Stromal cell of bone marrow (primary cell): ENCODE data around the gene NUB1.
A peak's percentile ranks its signal among the peaks of the same experiment; 100 is the strongest.

Source experiments
- DNase-seq: peaks from one replicate; pipeline ENCODE4 v3.0.0-alpha.2; 2012; ENCODE audit warnings: low read depth

Gene NUB1

GRCh38 chr7:151390598-151391357 is 49.2 kb downstream of the NUB1 start:
- no peak for DNase-seq

- no peak for DNase-seq
Observed at GRCh38 chr7:151391358-151391730, 49.7 kb downstream of the NUB1 start.

DNA sequence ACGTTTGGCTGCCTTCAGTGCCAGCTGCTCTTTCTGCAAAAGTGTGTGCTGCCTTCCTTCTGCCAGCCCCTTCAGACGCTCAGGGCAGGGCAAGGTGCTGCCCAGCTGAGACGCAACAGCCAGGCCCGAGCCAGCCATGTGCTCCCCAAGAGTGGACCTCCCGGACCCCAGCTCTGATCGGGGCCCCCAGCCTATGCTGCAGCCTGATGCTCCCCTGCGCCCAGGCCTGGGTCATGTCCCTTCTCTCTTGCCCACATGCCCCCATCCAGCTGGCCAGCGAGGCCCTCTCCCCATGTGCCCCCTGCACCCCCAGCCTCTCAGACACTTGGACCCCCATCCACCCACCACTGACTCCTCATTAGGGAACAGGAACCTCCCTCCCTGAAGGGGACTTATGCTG is 50.4 kb downstream of the NUB1 start:
- no peak for DNase-seq

- DNase-seq, result no peak
Observed at GRCh38 chr7:151392426-151392825, 50.8 kb downstream of the NUB1 start.

DNA sequence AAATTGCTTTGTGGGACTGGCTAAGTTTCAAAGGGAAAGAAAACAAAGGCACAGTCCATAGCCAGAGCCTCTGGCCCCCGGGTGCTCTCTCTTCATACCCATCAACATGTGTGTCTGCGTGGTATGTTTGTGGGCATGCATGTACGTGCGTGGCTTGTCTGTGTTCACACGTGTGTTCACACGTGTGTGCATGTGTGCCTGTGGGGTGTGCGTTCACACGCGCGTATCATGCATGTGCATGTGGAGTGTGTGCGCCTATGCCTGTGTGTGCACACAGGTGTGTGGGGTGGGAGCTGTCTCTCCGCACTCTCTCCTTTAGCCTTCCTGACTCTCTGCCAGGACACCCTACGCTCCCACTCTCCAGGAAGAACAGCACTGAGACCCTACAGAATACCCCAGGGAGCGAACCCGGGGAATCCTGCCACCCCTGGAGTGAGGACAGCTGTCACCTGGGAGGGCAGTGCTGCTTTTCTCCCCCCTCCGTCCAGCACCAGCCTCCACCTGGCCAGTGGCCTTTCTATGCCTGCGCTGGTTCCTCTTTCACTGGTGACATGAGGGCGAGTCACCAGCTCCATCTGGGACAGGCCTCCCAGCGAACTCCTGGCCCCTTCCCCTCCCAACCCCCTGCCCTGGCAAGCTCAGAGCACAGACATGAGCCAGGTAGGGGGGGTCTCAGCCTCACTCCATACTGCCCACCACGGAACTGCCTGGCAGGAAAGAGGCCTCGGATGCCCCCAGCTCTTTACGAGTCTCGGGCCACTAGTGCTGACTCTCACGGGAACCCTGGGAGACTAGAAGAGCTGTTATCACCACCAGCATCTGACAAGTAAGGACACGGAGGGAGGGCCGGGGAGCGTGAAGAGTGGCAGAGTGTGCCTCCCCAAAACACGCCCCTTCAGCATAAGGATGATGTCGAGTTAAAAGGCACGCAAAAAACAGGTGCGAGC is 51.7 kb downstream of the NUB1 start:
- no peak for DNase-seq

- no peak for DNase-seq
Observed at GRCh38 chr7:151394076-151395035, 52.7 kb downstream of the NUB1 start.

GRCh38 chr7:151395036-151395367 is 53.4 kb downstream of the NUB1 start:
- DNase-seq, result no peak

DNA sequence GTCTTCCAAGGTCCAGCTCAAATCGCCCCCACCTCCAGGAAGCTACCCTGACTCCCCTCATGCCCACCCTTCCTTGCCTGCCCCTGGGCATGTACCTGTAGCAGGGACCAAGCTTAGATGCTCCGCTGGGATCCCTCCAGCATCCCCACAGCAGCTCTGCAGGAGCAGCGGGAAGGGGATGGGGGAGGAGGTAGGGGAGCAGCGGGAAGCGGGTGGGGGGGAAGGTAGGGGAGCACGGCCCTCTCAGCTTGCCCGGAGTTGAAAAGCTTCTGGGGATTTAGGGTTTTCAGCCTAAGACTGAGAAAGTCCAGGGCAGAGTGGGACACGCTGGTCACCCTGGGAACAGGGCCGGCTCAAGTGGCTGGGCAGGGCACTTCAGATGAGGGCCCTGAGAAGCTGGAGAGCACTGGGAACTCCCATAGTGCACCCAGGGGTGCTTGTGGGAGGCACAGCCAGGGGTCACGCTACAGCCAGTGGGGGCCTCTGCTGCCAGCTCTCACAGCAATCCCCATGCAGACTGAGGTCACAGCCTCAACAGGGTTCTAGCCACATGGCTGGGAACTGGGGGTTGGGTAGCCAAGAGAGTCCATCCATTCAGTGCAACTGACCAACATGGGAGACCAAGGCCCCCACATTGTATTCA is 54.8 kb downstream of the NUB1 start:
- DNase-seq, result no peak

DNA sequence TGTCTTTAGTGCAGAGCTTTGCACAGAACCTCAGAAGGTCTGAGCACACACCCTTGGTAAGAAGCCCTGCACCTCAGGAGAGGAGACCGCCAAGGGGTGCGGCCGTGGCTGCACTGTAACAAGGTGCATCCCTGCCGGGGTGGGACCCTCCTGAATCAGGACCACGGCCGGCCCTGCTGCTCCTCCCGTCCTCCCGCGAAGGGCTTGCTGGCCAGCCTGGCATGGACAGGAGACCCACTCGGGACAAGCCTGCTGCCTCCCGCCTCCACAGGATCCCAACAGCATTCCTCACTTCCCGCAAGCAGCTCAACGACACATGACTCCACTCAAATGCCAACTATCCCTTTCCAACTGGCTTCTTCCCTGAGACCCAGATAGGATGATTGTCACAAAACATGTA is 55.4 kb downstream of the NUB1 start:
- DNase-seq, result no peak

DNA sequence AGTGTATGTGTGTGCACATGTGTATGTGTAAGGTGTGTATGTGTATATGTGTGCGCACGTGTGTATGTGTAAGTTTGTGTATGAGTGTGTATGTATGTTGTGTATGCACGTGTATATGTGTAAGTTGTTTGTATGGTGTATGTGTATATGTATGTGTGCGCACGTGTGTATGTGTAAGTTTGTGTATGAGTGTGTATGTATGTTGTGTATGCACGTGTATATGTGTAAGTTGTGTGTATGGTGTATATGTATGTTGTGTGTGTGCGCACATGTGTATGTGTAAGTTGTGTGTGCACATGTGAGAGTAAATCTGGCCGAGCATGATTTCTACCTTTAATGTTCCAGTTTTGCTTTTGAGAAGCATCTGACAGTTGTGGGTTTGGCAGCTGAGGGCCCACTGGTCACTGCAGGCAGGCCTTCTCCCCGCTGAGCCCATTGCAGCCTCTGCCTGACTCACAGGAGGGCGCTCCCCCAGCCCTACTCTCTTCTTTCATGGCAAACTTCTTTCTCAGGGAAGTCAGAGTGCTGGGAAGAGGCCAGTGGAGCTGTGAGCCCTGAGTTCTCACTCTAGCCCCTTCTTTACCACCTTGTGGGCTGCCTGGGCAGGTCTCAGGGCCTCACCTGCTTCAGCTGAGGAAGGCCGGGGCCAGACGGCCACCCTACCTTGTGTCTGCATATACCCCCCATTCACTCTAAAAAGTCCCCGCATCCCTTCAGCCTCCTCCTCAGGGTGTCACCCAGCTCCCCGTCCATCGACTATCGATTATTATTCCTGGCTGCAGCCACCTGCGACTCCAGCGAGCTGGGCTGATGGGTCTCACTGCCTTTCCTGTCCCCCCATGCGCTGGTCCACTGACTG is 57.1 kb downstream of the NUB1 start:
- DNase-seq, result no peak

DNA sequence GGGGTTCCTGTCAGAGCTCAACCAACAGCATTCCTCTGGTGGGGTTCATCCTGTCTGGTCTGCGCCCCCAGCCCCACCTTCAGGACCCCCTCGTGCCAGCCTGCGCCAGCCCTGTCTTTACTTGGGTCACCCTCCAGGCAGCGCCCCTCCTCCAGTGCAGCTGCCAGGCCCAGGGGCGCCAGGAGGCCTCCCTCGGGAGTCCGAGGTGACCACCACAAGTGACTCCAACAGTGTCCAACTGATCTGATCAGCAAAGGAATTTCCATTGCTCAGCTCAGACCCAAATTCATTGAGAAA is 57.6 kb downstream of the NUB1 start:
- DNase-seq, result no peak

GRCh38 chr7:151399906-151400305 is 58.3 kb downstream of the NUB1 start:
- DNase-seq, result no peak

GRCh38 chr7:151400626-151401315 is 59.2 kb downstream of the NUB1 start:
- DNase-seq, result no peak

DNA sequence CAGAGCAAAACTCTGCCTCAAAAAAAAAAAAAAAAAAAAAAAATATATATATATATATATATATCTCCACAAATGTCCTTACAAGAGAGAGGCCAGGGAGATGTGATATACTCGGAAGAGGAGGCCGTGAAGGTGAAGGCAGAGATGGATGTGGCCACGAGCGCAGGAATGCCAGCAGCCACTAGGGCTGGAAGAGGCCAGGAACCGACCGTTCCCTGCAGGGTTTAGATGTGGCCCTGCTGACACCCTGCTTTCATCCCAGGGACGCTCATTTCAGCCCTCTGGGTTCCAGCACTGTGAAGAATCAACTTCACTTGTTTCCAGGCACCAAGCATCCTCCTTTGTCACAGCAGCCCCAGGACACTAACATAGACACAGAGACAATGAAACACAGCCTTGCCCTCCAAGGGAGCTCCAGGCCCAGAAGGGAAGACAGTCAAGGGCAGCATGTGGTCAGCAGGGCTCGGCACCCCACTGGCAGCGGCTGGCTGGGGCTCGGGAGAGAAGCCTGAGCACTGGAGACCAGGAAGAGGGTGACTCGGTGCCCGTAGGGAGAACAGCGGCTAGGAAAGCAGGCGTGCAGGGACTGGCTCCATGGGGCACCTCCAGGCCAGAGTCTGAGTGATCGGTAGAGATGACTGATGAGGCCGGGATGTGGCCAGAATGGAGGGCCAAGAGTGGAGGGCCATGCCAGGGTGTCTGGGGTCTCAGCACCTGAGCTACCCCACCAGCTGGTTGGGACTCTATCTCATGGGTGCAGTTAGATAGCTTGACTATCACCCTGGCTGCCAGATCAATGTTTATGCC is 60.6 kb downstream of the NUB1 start:
- no peak for DNase-seq

DNA sequence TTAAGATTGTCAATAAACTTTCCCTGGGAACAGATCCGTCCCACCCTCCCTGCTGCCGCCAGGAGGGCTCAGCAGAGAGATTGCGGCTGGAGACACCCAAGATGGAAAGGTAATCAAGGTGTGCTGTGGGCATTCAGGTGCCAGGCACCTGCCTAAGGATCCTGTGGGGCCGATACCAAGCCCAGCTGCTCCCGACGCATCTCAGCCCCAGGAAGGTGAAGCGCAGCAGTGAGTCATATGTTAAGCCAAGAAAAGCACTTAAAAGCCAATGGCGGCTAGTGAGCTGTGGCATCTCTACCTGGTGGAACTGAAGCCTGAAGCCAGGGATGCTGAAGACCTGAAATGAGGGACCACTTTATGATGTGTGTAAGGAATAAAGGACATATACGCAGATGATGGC is 62.2 kb downstream of the NUB1 start:
- DNase-seq, result no peak

DNA sequence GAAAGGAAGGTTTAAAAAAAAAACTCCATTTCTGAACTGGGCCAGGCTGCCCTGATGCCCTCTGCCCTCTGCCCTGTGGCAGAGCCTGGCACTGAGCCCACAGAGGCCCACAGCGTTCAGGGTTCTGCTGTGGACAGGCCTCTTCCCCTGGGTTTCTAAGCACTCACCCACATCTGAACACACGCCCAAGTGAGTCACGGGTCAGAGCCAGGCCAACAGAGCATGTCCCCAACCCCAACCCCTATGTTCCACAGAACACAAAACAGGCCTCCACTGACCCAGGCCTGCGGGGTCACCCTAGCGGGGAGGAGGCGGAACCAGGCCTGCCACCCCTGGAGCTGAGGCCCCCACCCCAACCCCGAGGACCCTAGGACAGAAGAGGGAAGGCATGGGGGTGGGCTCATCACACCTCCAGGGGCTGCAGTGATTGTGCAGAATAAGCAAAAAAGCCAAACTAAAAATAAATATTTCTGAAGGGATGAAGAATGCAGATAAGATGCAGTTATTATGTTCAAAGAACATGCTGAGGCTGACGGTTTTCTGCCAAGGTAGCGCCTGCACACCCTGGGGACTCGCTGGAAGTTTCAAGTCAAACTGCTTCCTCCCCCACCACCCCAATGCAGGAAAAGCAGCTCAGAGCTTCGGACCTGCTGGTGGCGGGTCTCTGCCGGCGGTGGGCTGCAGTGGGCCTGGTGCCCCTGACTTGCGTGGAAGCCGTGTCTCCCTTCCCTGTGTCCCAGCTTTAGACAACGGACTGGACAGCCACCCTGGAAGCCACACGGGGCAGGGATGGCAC is 62.8 kb downstream of the NUB1 start:
- DNase-seq, result peak; percentile 57

DNA sequence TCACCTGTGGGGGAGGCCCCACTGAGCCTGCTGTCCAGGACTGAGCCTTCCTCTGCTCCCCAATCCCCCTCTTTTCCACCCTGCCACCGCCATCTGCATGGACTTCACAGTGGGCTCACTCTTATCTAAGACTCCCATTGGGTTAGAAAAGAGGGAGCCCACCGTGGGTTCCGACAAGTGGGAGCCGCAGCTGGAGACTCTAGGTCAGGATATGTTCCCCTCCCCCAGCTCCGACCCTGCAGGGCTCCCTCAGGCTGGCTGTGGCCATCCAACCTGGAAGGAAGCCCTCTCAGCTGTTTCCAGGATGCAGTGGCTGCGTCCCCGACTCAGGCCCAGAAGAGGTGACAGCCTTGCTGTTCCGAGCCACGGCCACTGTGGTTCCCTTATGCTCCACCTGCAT is 63.4 kb downstream of the NUB1 start:
- DNase-seq, result no peak

DNA sequence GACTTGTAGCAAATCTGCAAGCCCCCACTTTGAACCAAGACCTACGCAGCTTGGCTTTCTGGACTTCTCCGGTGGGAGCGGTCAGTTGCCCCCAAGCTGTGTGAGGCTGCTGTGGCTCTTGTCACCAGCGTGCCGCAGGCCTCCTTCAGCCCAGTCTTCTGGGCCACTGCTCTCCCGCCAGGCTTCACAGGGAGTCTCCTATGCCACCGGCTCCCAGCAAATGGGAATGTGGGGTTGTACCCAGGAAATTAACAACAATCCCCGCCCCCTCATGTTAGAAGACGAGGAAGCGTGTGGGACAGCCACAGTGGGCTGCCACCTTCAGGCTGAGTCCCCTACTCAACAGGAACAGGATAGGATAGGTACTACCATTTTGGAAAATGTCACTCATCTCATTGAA is 64.0 kb downstream of the NUB1 start:
- no peak for DNase-seq
